Measurements from ENCODE around the gene BORCS6.
A peak's percentile ranks its signal among the peaks of the same experiment; 100 is the strongest.
"Not testable (repeated sequence)": the region's sequence is repeated elsewhere in the genome, so short reads cannot be mapped to it uniquely, and the experiment has no call there.

The BORCS6 gene

DNA sequence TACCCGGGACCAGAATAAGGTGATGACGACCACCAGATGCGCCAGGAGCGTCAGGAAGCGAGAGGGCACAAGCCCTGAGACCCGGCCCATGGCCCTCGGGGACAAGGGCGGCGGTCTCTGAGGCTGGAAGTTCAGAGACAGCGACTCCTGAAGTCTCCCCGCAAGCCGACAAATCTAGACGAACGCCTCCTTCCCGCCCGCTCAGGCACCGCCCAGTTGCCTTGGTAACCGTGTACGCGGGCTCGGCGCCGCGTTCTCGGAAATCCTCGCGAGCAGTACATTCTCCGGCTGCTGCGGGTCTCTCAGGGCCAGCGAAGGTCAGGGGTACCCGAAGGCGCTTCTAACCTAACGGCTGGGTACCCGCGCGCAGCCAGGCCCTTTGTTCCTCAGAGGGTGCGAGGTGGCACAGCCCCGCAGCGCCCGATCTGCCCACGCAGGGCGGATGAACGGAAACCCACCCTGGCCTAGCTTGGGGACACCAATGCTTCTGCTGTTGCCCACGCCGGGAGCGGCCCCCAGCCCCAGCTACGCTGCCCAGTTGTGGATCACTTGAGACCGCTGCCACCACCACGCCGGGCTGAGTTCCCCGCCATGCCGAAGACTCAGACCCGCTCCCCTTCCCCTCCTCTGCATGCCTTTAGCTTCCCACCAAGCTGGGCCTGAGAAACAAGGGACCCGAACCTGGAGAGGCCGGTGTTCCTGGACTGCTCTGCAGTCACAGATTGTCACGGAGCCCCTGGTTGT lies 13.6 kb downstream of the BORCS6 start, which contains the start of gene TMEM107:
Gene TMEM107, minus strand, starts transcription at position 184 of the 744 bp plus-strand sequence. Its CDS starts 94 bp downstream, at position 90.
- DNase-seq = peak; percentile 69 to 98 (median 87)
- intact Hi-C loops (cut with DNase I) = no loop called here

- intact Hi-C loops (cut with DNase I) = no loop called here
- DNase-seq = peak in 1 of 10 donors; percentile 80
These were observed 14.2 kb downstream of the BORCS6 start for GRCh38 chr17:8175795-8176196.

DNA sequence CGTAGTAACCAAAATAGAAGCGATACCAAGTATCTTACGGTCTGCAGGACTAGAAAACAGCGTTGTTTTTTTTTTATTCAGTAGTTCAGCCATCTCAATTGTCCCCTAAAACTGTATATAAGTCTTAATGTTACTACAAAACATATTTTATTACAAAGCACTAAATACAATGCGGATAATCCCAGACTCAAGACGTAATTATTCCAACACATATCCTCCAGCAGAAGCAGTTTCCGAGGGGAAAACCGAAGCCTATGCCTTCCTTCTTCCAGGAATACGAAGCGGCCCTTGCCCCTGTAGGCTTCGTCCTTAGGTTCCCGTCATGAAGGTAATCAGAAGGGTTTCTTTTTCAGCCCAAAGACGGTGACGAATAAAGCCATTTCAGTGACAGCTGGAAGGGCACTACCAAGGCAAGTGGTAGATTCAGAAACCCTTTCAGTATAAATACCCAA lies 16.1 kb downstream of the BORCS6 start:
- DNase-seq = peak in 1 of 10 donors; percentile 59
- intact Hi-C loops (cut with DNase I) = loop anchor here (1.0 kb wide), 1 partner anchor 10 kb away; no protein-coding TSS in a partner anchor

DNA sequence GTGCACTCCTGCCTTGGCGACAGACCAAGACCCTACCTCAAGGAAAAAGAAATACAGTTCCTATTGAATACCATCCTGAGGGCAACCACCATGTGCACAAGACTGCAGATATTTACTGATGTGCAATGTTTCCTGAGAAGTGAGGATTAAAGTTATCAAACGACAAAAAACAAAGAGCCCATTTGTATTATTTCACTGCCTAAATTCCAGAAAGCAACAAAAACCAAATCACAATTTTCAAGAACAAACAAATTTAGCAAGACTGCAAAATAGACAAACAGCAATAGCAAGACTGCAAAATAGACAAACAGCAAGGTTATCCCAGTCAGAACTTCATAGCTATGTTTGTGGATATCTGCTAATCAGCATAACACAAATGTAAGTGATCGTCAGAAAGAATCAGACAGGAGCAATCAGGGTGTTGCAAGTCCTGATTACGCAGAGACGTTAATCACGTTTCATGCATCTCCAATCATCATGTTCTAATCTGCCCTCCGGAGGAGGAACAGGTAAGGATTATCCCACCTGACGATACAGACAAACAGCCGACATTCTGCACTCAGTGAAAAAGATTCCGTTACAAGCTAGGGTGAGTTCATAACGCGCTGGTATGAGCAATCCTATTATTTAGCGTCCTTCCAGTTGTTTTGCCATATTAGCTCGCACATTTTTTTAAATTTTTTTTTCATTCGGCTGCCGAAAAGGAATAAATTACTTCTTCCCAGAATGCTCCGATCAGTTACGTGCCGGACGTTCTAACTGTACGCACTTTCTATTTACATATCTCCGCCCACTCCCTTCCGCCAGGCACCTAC lies 16.7 kb downstream of the BORCS6 start:
- intact Hi-C loops (cut with DNase I) = loop anchor here (1.0 kb wide), 1 partner anchor 9 kb away; no protein-coding TSS in a partner anchor
- DNase-seq = peak in 9 of 10 donors; percentile 62 to 96 (median 79)

DNA sequence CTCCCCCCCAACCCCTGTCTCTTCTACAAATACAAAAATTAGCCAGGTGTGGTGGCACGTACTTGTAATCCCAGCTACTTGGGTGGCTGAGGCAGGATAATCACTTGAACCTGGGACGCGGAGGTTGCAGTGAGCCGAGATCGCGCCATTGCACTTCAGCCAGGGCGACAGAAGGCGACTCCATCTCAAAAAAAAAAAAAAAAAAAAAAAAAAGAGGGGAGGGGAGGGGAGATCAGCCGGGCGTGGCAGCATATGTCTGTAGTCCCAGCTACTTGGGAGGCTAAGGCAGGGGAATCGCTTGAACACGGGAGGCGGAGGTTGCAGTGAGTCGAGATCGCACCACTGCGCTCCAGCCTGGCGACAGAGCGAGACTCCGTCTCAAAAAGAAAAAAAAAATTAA lies 19.8 kb downstream of the BORCS6 start:
- intact Hi-C loops (cut with DNase I) = not testable (repeated sequence)
- peak in 2 of 10 donors; percentile 22 to 32 for DNase-seq

DNA sequence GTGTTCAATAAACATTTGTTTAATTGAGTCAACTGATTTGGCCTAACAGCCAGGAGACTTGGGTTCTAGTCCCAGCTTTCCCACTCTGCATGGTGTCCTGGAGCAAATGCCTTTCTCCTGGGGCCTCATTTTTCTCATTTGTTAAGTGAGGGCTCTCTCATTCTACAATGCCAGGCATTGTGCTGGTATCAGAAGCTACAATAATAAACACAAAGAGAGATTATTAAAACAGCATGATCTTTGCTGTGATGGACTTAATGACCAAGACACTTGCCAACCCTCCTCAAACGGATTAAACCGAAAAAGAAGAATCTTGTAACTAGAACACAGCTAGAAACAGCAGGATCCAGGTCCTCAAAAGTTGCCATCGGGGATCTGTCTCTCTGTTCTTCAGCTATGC lies 22.5 kb downstream of the BORCS6 start:
- DNase-seq = peak in 2 of 10 donors; percentile 2 to 16
- intact Hi-C loops (cut with DNase I) = no loop called here

DNA sequence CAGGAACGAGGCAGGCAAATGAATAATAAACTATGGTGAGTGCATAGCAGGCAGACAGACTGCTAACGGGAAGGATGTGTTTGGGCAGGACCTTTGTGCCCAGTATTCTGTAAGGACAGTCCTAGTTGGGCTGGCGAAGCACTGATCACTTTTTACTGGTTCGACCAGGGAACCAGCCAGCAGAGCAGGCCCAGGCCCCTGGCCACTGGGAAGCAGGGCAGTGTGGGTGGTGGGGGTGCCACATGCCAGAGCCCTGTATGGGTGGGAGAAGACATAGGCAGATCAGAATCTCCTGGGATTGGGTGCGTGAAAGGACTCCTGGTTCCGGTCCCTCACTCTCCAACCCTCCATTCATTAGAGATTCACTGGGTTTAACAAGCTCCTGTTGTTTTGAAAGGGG lies 23.2 kb downstream of the BORCS6 start:
- intact Hi-C loops (cut with DNase I) = no loop called here
- peak in 3 of 10 donors; percentile 8 to 62 (median 31) for DNase-seq

DNA sequence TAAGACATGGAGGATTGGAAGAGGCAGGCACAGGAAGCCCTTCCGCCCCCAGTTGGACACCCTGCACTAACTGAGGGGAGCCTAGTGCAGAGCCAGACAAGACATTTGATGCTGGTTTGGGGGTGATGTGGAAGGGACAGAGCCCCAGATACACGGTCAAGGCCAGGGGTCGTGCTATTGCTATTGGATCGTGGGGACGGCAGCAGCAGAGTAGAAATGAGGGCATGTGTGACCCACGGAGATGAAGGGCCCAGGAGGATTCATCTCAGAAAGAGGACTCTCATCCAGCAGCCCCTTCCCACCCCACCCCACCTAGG lies 25.2 kb downstream of the BORCS6 start:
- DNase-seq = peak in 3 of 10 donors; percentile 30 to 51 (median 47)
- intact Hi-C loops (cut with DNase I) = loop anchor here (1.0 kb wide), 1 partner anchor 9 kb away; no protein-coding TSS in a partner anchor

GRCh38 chr17:8163978-8164814 lies 25.8 kb downstream of the BORCS6 start:
- intact Hi-C loops (cut with DNase I) = loop anchor here (1.0 to 2.0 kb wide), 2 partner anchors 9 to 23 kb away; no protein-coding TSS in a partner anchor
- peak in 8 of 10 donors; percentile 69 to 96 (median 78) for DNase-seq

DNA sequence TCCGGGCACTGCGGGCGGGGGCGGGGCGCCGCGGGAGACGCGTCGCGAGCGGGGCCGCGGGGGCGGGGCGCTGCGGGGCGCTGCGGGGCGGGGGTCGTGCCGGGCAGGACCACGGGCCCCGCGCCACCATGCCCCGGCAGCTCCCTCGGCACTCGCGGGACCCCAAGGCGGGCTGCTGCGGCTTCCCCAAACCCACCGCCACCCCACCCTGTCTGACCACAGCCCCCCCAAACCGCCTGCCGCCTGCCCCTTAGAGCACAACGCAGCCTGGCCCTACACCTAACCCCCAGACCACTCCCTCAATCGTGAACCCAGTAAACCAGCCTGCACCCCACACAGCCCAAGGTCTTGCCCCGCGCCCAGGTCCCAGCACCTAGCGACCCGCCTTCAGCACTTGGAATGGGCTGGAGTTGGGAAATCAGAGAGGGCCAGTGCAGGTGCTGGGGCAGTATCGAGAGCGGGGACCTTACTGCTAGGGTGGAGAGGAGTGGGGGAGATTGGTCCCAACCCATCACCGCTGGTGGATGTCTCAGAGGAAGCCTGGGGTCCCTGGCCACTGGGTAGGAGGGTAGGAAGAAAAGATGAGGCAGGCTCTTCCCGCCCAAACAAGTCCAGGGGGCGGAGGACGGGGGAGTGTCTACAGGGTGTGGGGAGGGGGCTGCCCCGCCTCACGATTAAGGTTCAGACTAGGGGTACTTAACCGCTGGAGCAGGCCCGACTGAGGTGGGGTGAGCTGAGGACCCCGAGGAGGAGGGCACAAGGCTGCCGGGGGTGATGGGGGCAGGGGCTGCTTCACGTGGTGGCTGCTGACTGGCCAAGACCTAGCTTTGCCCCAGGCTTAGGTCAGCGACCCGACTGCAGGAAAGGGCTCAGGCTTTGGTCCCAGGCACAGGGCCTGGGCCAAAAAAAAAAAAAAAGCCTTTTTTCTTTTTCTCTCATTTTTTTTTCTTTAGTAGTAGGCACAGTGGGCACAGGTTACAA lies 26.7 kb downstream of the BORCS6 start:
- intact Hi-C loops (cut with DNase I) = loop anchor here (2.0 kb wide), 1 partner anchor 24 kb away; no protein-coding TSS in a partner anchor
- DNase-seq = peak in 4 of 10 donors; percentile 24 to 75 (median 70)

GRCh38 chr17:8162233-8162996 lies 27.6 kb downstream of the BORCS6 start, which contains the start of gene VAMP2:
Gene VAMP2 (minus strand): TSS chr17:8162948. CDS start chr17:8162879, 69 bp downstream.
- intact Hi-C loops (cut with DNase I) = loop anchor here (2.0 kb wide), 1 partner anchor 24 kb away; no protein-coding TSS in a partner anchor
- DNase-seq = peak; percentile 66 to 97 (median 82)

GRCh38 chr17:8161289-8162232 lies 28.4 kb downstream of the BORCS6 start:
- peak in 3 of 10 donors; percentile 63 to 78 (median 75) for DNase-seq
- intact Hi-C loops (cut with DNase I) = loop anchor here (2.0 kb wide), 1 partner anchor 25 kb away; no protein-coding TSS in a partner anchor

DNA sequence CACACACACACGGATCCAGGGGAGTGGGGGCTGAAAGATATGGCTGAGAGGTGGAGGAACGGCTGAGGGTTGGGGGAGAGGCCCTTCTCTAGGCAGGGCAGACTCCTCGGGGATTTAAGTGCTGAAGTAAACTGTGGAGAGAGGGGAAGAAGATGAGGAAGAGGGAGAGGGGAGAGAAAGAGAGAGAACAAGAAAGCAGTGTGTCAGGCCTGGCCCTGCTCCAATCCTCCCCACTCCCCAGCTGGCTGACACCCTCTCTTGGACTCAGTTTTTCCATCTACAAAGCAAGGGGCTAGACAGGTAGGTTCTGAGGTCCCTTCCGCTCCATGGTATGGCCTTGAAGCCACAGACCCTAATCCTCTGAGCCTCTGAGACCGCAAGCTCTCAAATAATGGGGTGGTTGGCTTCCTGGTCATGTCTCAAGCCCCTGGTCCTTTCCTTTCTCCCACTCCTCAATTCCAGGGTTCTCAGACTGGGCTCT lies 29.2 kb downstream of the BORCS6 start:
- peak in 3 of 10 donors; percentile 25 to 46 (median 27) for DNase-seq
- intact Hi-C loops (cut with DNase I) = no loop called here

GRCh38 chr17:8160224-8160577 lies 29.8 kb downstream of the BORCS6 start:
- peak in 2 of 10 donors; percentile 3 to 8 for DNase-seq
- intact Hi-C loops (cut with DNase I) = no loop called here

GRCh38 chr17:8159459-8160223 lies 30.3 kb downstream of the BORCS6 start:
- DNase-seq = peak in 3 of 10 donors; percentile 28 to 47 (median 29)
- intact Hi-C loops (cut with DNase I) = loop anchor here (5.0 kb wide), 1 partner anchor 37 kb away; the partner anchor contains the start of gene HES7

DNA sequence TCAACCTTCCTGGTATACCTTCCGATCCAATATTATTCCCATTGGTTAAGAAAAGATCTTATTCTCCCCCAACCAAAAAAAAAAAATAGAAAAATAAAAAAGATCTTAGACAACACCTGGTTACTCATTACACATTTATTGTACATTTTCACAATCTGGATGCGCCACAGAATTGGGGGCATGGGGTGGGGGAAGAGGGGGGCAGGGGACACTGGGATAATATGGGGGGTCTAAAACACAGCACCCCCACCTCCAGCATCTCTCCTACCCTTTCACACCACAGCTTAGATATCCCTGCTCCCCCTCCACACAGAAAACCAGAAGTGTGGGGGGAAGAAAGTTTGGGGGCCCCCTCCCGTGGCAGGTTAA lies 31.0 kb downstream of the BORCS6 start:
- intact Hi-C loops (cut with DNase I) = loop anchor here (5.0 kb wide), 1 partner anchor 37 kb away; the partner anchor contains the start of gene HES7

More for the DNA sequence above, 31.0 kb downstream of the BORCS6 start:
- no peak for DNase-seq

Measured in posterior cingulate gyrus (tissue), 11 donors.